ENCODE results near the gene RNF111. TPM values are rescaled to one million over a fixed set of nuclear protein-coding genes. Genes with fewer than 3 reads are reported as not detected.
A peak's percentile ranks its signal among the peaks of the same experiment; 100 is the strongest.
"Not testable (repeated sequence)": the region's sequence is repeated elsewhere in the genome, so short reads cannot be mapped to it uniquely, and the experiment has no call there.

RNF111 gene
- total RNA-seq, 2 donors from 2014 or later, result 41.3 to 41.8 TPM

DNA sequence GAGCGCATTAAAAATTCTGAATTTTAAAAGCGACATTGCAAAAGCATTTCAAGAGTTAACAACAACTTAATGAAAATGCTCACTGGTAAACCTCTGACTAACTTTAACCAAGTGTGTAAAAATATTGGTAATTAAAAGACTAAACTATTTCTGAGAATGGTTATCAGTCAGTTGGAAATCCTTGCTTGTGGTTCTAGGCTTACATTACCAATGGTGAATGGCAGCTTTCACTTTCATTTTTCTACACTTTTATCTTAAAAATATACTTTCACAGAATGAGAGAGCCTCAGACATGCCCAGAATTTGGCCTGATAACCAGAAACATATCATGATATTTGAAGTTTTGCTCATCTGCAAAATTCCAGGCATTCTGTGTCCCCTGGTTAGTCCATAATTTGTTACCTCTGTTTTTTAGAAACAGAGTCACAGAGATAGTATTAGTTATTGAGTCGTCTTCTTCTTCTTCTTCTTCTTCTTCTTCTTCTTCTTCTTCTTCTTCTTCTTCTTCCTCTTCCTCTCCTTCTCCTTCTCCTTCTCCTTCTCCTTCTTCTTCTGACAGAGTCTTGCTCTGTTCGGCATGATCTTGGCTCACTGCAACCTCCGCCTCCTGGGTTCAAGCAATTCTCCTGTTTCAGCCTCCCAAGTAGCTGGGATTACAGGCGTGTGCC lies 5.5 kb upstream of the RNF111 start:
- peak overlapping the region; percentile 86 for H3K4me3 Mint-ChIP-seq
- no peaks in the 10 kb centered on the region for H3K36me3 Mint-ChIP-seq (ENCODE audit: low read depth)
- H3K27ac Mint-ChIP-seq, result peak overlapping the region; percentile 95
- no peaks in the 10 kb centered on the region for H3K9me3 ChIP-seq (ENCODE audit: control insufficient read depth, low read length, poor library complexity, severe bottlenecking)
- peak; percentile 51 for ATAC-seq
- no peaks in the 10 kb centered on the region for H3K27me3 Mint-ChIP-seq
- no peak for DNase-seq
- H3K4me1 Mint-ChIP-seq, result peaks cover 17% of the 10 kb centered on the region

DNA sequence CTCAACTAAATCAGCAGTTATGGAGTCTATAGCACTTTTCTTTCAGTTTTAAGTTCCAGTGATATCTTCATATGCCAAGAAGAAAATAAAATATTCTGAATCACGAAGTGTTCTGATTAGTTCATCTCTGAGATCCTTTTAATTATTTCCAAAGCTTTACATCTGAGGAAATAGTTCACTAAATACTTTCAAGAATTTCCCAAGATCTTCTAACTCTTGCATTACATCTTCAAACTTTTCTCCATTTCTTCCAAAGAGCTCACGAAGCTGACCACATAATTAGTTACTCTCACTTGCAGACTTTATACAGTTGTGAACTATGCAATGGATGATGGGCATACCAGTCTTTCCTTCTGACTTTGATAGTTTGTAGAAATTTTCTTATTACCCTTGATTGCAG lies 4.2 kb upstream of the RNF111 start:
- ATAC-seq, result no peak
- H3K9me3 ChIP-seq (ENCODE audit: control insufficient read depth, low read length, poor library complexity, severe bottlenecking), result no peaks in the 10 kb centered on the region
- Mint-ChIP-seq H3K4me1 (peaks cover 25% of the 10 kb centered on the region), H3K36me3 (ENCODE audit: low read depth) (no peaks in the 10 kb centered on the region), H3K27me3 (no peaks in the 10 kb centered on the region), H3K4me3 (no peak overlapping the region), H3K27ac (no peak overlapping the region)
- DNase-seq, result no peak

DNA sequence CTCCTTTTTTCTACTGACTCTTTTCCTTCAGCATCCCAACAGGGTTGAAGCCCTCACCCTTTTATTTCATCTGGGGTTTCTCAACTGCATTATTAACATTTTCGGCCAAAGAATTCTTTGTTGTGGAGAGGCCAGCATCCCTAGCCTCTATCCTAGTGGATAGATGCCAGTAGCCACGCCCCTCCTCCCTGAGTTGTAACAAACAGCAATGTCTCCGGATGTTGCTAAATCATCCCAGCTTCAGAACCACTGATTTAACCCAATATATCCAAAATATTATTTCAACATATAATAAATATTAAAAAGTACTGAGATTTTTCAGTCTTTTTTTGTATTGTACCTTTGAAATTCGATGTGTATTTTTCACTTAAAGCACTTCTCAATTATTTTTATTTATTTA lies 2.0 kb upstream of the RNF111 start:
- no peaks in the 10 kb centered on the region for H3K9me3 ChIP-seq (ENCODE audit: control insufficient read depth, low read length, poor library complexity, severe bottlenecking)
- Mint-ChIP-seq H3K4me3 (no peak overlapping the region), H3K27ac (no peak overlapping the region), H3K36me3 (ENCODE audit: low read depth) (no peaks in the 10 kb centered on the region), H3K27me3 (no peaks in the 10 kb centered on the region), H3K4me1 (peaks cover 36% of the 10 kb centered on the region)
- ATAC-seq, result no peak
- DNase-seq, result no peak

DNA sequence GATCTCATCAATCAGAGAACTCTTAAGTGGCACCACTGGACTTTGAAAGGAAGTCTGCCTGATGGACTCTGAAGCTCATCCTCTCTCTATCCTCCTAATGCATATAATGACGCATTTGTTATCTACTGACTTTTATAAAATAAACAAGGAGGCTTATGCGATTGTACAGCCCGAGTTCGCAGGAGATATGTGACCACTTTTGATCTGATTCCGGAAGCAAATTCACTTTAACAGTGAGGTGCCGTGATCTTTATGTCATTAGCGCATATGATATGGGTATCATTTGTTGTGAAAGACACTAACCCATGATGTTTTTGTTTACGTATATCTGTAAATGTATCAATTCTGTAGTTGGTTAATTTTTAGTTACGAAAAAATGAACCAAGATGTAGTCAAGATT lies 427 bp upstream of the RNF111 start:
- peaks cover 2% of the 10 kb centered on the region for H3K36me3 Mint-ChIP-seq (ENCODE audit: low read depth)
- H3K9me3 ChIP-seq (ENCODE audit: control insufficient read depth, low read length, poor library complexity, severe bottlenecking), result no peaks in the 10 kb centered on the region
- no peaks in the 10 kb centered on the region for H3K27me3 Mint-ChIP-seq

DNA sequence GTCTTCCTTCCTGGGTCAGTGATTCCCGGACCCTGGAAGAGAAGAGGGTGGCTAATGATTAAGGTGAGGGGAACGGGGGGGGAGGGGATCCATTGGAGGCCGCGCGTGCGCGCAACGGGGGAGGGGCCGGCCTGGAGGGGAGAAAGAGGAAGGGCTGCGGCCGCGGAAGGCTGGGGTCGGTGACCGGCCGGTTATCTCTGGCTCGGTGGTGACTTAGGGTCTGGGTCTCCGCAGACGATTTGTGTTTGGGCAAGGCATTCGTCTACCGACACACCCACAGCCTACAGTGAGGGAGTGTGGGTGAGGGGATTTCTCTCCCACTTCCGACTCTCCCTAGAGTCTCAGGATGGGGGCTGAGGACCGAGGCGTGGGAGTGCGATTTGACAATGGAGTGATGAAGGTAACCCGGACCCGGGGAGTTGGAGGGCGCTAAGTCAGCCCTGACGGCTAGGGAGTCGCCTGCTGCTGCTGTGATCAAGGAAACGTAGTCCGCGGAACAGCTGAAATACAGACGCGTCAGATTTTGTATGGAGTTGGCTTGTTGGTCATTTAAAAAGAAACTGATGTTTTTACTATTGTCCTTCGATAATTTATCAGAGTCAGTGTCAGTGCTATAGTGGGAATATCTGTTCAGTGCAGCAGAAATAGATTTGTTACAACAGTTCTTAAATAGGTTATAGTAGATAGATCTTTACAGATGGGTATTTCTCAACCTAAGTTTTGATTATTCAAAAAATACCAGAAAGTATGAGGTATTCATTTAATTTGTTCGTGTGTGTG lies 733 bp downstream of the RNF111 start:
- H3K27me3 Mint-ChIP-seq, result no peaks in the 10 kb centered on the region
- peak overlapping the region; percentile 99 for H3K4me3 Mint-ChIP-seq
- peaks cover 34% of the 10 kb centered on the region for H3K4me1 Mint-ChIP-seq
- peak; percentile 47 for ATAC-seq
- H3K36me3 Mint-ChIP-seq (ENCODE audit: low read depth), result peaks cover 2% of the 10 kb centered on the region
- peak overlapping the region; percentile 96 for H3K27ac Mint-ChIP-seq
- H3K9me3 ChIP-seq (ENCODE audit: control insufficient read depth, low read length, poor library complexity, severe bottlenecking), result no peaks in the 10 kb centered on the region
- DNase-seq, result peak; percentile 13 to 53 (median 44)

More for the DNA sequence above, 427 bp upstream of the RNF111 start:
- DNase-seq (no peak), ATAC-seq (peak; percentile 14)
- peak overlapping the region; percentile 99 for H3K4me3 Mint-ChIP-seq
- peaks cover 38% of the 10 kb centered on the region for H3K4me1 Mint-ChIP-seq
- H3K27ac Mint-ChIP-seq, result peak overlapping the region; percentile 96

DNA sequence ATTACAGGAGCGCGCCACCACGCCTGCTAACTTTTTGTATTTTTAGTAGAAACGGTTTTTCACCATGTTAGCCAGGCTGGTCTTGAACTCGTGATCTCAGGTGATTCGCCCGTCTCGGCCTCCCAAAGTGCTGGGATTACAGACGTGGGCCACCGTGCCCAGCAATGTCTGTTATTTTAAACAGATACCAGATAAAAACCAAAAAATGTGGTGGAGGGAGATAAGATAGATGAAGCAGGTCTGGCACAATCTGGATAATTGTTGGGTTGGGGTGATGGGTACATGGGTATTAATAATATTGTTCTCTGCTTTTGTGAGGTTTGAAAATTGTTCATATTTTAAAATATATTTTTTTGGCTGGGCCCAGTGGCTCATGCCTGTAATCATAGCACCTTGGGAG lies 4.7 kb downstream of the RNF111 start:
- H3K4me1 Mint-ChIP-seq, result peaks cover 31% of the 10 kb centered on the region
- ATAC-seq, result no peak
- no peaks in the 10 kb centered on the region for H3K27me3 Mint-ChIP-seq
- no peaks in the 10 kb centered on the region for H3K9me3 ChIP-seq (ENCODE audit: control insufficient read depth, low read length, poor library complexity, severe bottlenecking)
- no peak for DNase-seq
- no peak overlapping the region for H3K27ac Mint-ChIP-seq
- H3K4me3 Mint-ChIP-seq, result no peak overlapping the region
- peaks cover 2% of the 10 kb centered on the region for H3K36me3 Mint-ChIP-seq (ENCODE audit: low read depth)

DNA sequence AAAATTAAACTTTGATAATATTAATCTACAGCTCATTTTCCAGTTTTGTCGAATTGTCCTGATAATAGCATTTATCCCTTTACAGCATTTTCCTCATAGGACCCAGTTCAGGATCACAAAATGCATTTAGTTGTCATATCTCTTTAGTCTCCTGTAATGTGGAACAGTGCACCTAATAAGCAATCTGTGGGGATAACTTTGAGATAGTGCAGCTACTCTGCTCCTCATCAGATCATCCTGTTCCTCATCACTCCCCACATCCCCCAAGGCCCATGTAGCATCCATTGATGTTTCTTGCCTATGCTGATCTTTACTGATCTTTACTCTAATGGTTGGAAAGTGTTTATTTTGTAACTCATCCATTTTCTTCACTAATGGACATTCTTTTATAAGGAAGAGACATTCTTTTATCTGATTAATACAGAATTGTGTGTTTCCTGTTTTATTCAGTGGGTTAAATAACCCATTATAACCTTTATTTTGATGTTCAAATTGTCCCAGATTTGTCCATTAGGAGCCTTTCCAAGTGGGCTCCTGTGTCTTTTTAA lies 7.5 kb downstream of the RNF111 start:
- H3K4me1 Mint-ChIP-seq, result peaks cover 25% of the 10 kb centered on the region
- H3K27me3 Mint-ChIP-seq, result no peaks in the 10 kb centered on the region
- DNase-seq (no peak), ATAC-seq (no peak)
- H3K9me3 ChIP-seq (ENCODE audit: control insufficient read depth, low read length, poor library complexity, severe bottlenecking), result no peaks in the 10 kb centered on the region
- H3K4me3 Mint-ChIP-seq, result peak overlapping the region; percentile 31
- peak overlapping the region; percentile 16 for H3K27ac Mint-ChIP-seq
- H3K36me3 Mint-ChIP-seq (ENCODE audit: low read depth), result peaks cover 2% of the 10 kb centered on the region

DNA sequence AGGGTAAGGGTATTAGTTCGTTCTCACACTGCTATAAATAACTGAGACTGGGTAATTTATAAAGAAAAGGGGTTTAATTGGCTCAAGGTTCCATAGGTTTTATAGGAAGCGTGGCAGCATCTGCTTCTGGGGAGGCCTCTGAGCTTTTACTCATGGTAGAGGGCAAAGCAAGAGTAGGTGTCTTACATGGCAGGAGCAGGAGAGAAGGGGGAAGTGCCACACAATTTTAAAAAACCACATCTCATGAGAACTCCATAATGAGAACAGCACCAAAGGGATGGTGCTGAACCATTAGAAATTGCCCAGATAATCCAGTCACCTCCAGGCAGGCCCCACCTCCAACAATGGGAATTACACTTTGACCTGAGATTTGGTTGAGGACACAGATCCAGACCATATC lies 12.2 kb downstream of the RNF111 start:
- Mint-ChIP-seq H3K4me3 (no peak overlapping the region), H3K36me3 (ENCODE audit: low read depth) (no peaks in the 10 kb centered on the region), H3K27me3 (no peaks in the 10 kb centered on the region), H3K27ac (no peak overlapping the region), H3K4me1 (peaks cover 35% of the 10 kb centered on the region)
- ATAC-seq (no peak), DNase-seq (no peak)
- no peaks in the 10 kb centered on the region for H3K9me3 ChIP-seq (ENCODE audit: control insufficient read depth, low read length, poor library complexity, severe bottlenecking)

DNA sequence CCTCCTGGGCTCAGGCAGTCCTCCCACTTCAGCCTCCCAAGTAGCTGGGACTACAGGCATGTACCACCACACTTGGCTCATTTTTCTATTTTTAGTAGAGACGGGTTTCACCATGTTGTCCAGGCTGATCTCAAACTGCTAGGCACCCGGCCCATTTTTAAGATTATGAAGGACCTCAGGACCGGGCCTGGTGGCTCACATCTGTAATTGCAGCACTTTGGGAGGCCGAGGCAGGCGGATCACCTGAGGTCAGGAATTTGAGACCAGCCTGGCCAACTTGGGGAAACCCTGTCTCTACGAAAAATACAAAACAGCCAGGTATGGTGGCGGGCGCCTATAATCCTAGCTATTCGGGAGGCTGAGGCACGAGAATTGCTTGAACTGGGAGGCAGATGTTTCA lies 12.8 kb downstream of the RNF111 start:
- not testable (repeated sequence) for H3K4me3 Mint-ChIP-seq; DNase-seq; ATAC-seq; H3K27ac Mint-ChIP-seq; H3K9me3 ChIP-seq (ENCODE audit: control insufficient read depth, low read length, poor library complexity, severe bottlenecking); H3K27me3 Mint-ChIP-seq; H3K36me3 Mint-ChIP-seq (ENCODE audit: low read depth)
- peaks cover 33% of the 10 kb centered on the region for H3K4me1 Mint-ChIP-seq

DNA sequence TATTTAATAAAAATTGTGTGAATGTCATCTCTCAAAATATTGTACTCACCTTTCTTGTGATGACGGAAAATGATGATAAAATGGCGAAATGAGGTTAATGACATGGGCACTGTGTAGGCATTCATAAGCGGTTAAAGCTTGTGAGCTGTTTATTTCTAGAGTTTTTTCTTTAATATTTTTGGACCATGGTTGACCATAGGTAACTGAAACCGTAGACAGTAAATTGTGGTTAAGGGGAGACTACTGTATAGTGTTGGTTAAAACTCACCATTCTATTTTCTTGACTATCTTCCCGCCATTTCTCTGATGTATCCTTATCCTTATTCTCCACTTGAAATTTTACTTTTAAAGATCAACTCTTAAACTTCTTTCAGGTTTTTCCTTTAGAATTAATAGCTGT lies 14.5 kb downstream of the RNF111 start:
- Mint-ChIP-seq H3K27me3 (no peaks in the 10 kb centered on the region), H3K36me3 (ENCODE audit: low read depth) (peaks cover 4% of the 10 kb centered on the region), H3K27ac (no peak overlapping the region), H3K4me1 (peaks cover 38% of the 10 kb centered on the region), H3K4me3 (no peak overlapping the region)
- DNase-seq (no peak), ATAC-seq (no peak)
- no peaks in the 10 kb centered on the region for H3K9me3 ChIP-seq (ENCODE audit: control insufficient read depth, low read length, poor library complexity, severe bottlenecking)

DNA sequence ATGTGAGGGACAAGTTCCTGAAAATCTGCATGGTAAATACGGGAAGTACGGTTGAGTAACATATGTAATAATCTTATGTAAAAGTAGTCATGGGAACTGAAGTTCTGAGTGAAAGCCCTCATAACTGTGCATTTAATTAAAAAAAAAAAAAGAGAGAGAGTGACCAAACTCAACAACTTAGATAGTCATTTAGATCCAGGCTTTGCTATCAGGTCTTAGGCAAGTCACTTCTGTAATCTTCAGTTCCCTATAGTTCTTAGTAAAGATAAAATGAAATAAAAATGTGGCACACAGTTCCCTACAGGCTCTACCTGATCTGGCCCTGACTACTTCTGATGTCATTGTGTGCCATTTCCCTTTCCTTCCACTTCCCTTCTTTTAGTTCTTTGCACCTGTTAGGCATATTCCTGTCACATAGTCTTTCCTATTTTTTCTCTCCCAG lies 15.0 kb downstream of the RNF111 start:
- Mint-ChIP-seq H3K36me3 (ENCODE audit: low read depth) (peaks cover 4% of the 10 kb centered on the region), H3K4me1 (peaks cover 39% of the 10 kb centered on the region), H3K27ac (no peak overlapping the region), H3K27me3 (no peaks in the 10 kb centered on the region), H3K4me3 (peak overlapping the region; percentile 33)
- no peak for ATAC-seq
- no peak for DNase-seq
- H3K9me3 ChIP-seq (ENCODE audit: control insufficient read depth, low read length, poor library complexity, severe bottlenecking), result no peaks in the 10 kb centered on the region

DNA sequence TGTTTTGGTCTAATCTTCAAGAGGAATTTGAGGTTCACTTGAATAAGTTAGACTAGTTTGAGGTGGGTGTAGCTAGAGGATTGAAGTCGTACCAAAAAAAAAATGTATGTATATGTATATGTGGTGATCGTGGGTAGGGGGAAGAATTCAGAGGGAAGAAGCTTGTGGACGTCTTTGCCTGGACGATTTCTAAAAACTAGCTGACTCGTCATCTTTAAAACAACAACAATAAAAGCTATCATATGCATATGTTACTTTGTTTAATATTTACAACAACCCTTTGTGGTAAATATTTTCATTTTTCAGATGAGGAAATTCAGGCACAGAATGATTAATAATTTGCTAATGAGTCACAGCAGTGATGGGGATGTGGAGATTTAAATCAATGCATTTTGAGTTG lies 18.1 kb downstream of the RNF111 start:
- Mint-ChIP-seq H3K27me3 (no peaks in the 10 kb centered on the region), H3K36me3 (ENCODE audit: low read depth) (peaks cover 4% of the 10 kb centered on the region), H3K4me1 (peaks cover 44% of the 10 kb centered on the region), H3K27ac (no peak overlapping the region), H3K4me3 (no peak overlapping the region)
- DNase-seq (no peak), ATAC-seq (no peak)
- H3K9me3 ChIP-seq (ENCODE audit: control insufficient read depth, low read length, poor library complexity, severe bottlenecking), result no peaks in the 10 kb centered on the region

DNA sequence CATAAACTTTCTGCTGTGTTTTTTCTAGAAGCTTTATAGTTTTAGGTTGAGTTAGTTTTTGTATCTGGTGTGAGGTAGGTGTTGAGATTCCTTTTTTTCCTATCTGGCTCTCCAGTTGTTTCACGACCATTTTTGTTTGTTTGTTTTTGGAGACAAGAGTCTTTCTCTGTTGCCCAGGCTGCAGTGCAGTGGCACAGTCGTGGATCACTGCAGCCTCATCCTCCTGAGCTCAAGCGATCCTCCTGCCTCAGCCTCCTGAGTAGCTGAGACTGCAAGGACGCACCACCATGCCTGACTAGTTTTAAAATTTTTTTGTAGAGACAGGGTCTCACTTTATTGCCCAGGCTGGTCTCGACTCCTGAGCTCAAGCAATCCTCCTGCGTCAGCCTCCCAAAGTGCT lies 20.6 kb downstream of the RNF111 start:
- ATAC-seq (no peak), DNase-seq (no peak)
- Mint-ChIP-seq H3K36me3 (ENCODE audit: low read depth) (peaks cover 4% of the 10 kb centered on the region), H3K27ac (peak overlapping the region; percentile 24), H3K27me3 (no peaks in the 10 kb centered on the region), H3K4me1 (peaks cover 34% of the 10 kb centered on the region), H3K4me3 (no peak overlapping the region)
- H3K9me3 ChIP-seq (ENCODE audit: control insufficient read depth, low read length, poor library complexity, severe bottlenecking), result no peaks in the 10 kb centered on the region

Measured in T-helper 17 cell (primary cell).